Measurements from ENCODE around the gene TPMT.
"Not testable (repeated sequence)": the region's sequence is repeated elsewhere in the genome, so short reads cannot be mapped to it uniquely, and the experiment has no call there.

The TPMT gene

GRCh38 chr6:18154507-18155149, at the start of gene TPMT:
TPMT (minus strand) TSS chr6:18155077; CDS start chr6:18149127, 5,950 bp downstream.
- no peak for DNase-seq (ENCODE audit: low spot score)

- no peak for DNase-seq (ENCODE audit: low spot score)
These were observed 48.9 kb upstream of the TPMT start for GRCh38 chr6:18203786-18204185.

GRCh38 chr6:18192026-18192425, 37.1 kb upstream of the TPMT start:
- no peak for DNase-seq (ENCODE audit: low spot score)

- no peak for DNase-seq (ENCODE audit: low spot score)
These were observed 34.3 kb upstream of the TPMT start for GRCh38 chr6:18189196-18189595.

- DNase-seq (ENCODE audit: low spot score) = no peak
These were observed 32.8 kb upstream of the TPMT start for GRCh38 chr6:18187701-18188100.

- DNase-seq (ENCODE audit: low spot score) = no peak
These were observed 31.8 kb upstream of the TPMT start for GRCh38 chr6:18186540-18187250.

GRCh38 chr6:18186033-18186432, 31.2 kb upstream of the TPMT start:
- no peak for DNase-seq (ENCODE audit: low spot score)

- no peak for DNase-seq (ENCODE audit: low spot score)
These were observed 30.7 kb upstream of the TPMT start for GRCh38 chr6:18185624-18186023.

- DNase-seq (ENCODE audit: low spot score) = no peak
These were observed 28.9 kb upstream of the TPMT start for GRCh38 chr6:18183766-18184165.

GRCh38 chr6:18182568-18182967, 27.7 kb upstream of the TPMT start:
- no peak for DNase-seq (ENCODE audit: low spot score)

- DNase-seq (ENCODE audit: low spot score) = peak; percentile 44
These were observed 25.0 kb upstream of the TPMT start for GRCh38 chr6:18179770-18180356.

GRCh38 chr6:18178960-18179615, 24.2 kb upstream of the TPMT start:
- DNase-seq (ENCODE audit: low spot score) = no peak

GRCh38 chr6:18177286-18177965, 22.5 kb upstream of the TPMT start:
- DNase-seq (ENCODE audit: low spot score) = no peak

- not testable (repeated sequence) for DNase-seq (ENCODE audit: low spot score)
These were observed 21.3 kb upstream of the TPMT start for GRCh38 chr6:18176198-18176597.

- no peak for DNase-seq (ENCODE audit: low spot score)
These were observed 17.0 kb upstream of the TPMT start for GRCh38 chr6:18171871-18172270.

- DNase-seq (ENCODE audit: low spot score) = no peak
These were observed 13.4 kb upstream of the TPMT start for GRCh38 chr6:18168264-18168663.

- no peak for DNase-seq (ENCODE audit: low spot score)
These were observed 11.6 kb upstream of the TPMT start for GRCh38 chr6:18166312-18167036.

- no peak for DNase-seq (ENCODE audit: low spot score)
These were observed 10.9 kb upstream of the TPMT start for GRCh38 chr6:18165751-18166150.

GRCh38 chr6:18162401-18162800, 7.5 kb upstream of the TPMT start:
- no peak for DNase-seq (ENCODE audit: low spot score)

GRCh38 chr6:18161431-18161830, 6.6 kb upstream of the TPMT start:
- DNase-seq (ENCODE audit: low spot score) = no peak

- DNase-seq (ENCODE audit: low spot score) = no peak
These were observed 6.0 kb upstream of the TPMT start for GRCh38 chr6:18160911-18161310.
